SH-SY5Y (cell line): ENCODE results near the gene CRTC3.

ENCODE experiments used
- GATA2 ChIP-seq: IDR thresholded peaks from 2 replicates; pipeline ENCODE4 v1.6.1; 2011; ENCODE audit warnings: mild to moderate bottlenecking, low read depth, low read length
- GATA3 ChIP-seq: IDR thresholded peaks from 2 replicates; pipeline ENCODE4 v1.6.1; 2011; ENCODE audit warnings: low read depth, mild to moderate bottlenecking, low read length, moderate library complexity

DNA sequence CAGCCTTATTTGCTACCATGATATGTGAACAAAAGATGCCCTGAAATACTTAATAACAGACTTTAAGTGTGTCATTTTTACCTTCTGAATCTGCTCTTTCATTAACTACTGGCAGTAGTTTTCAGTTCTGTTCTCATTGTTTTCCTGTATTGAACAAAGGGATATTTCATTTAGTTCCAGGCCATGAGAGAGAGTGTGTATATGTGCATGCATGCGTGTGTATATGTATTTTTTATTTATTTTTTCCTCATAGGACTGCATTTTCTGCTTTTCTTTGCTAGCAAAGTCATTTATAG is 46.8 kb upstream of the CRTC3 start:
- TF ChIP-seq GATA3 = no peak
- TF ChIP-seq GATA2 = no peak
